Stimulated activated CD4-positive, alpha-beta T cell treated with anti-CD3 and anti-CD28 coated beads, Interleukin-4, amount 100 ng/mL, for 48 hours (primary cell): ENCODE results near the gene SOX18.

Experiments used
- DNase-seq, 2 donors: peaks; one replicate each; pipeline ENCODE4 v3.0.0-alpha.2; 2020; ENCODE audit warnings: low read depth in 2 of 2

The SOX18 gene

GRCh38 chr20:64052987-64053840 is 3.8 kb upstream of the SOX18 start:
- DNase-seq = no peak

DNA sequence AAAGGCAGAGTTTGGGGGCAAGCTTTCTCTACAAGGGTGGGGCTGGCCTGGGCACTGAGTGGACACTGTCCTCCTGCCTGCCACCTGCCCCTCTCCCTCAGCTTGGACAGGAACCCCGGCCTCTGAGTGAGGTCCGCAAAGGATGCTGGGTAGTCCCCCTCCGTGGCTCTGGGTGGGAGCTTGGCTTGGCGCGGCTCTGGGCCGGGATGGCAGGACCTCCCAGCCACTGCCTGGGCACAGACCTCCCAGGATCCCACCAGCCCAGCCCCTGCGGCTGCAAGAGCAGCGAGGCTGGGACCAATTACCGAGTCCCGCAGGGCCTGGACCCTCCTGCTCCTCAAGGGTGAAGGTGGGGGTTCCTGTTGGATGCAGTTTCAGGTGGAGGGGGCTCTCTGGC is 2.9 kb upstream of the SOX18 start:
- no peak for DNase-seq

DNA sequence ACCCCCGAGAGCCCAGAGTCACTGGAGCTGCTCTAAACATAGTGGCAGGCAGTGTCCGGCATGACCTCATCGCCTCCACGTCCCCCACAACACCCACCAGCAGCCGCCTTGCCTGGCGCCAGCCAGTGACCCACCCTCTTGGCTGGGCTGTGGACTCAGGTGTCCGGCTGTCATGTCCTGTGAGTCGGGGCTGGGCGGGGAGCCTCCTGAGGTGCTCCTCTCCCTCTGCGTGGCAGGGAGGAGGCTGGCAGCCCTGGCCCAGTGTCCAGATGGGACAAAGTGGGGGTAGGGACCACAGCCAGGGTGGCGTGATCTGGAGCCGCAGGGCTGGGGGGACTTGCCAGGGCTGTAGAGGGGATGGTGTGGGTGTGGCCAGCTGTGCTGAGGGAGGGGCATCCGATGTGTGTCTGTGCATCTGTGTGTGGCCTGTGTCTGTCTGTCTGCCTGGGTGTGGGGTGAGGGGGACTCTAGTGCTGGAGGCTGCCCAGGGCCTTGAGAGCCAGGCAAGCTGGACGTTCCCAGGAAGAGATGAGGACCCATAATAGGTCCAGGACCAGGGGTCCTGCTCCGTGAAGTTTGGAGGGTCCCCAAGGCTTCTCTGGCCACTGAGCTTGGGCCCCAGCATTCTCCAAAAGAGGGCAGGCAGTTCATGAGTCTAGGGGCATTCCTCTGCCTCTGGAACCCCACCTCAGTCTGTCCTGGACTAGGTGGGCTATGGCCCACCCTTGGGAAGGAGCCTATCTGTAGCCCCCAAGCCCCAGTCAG is 2.3 kb upstream of the SOX18 start:
- no peak for DNase-seq

DNA sequence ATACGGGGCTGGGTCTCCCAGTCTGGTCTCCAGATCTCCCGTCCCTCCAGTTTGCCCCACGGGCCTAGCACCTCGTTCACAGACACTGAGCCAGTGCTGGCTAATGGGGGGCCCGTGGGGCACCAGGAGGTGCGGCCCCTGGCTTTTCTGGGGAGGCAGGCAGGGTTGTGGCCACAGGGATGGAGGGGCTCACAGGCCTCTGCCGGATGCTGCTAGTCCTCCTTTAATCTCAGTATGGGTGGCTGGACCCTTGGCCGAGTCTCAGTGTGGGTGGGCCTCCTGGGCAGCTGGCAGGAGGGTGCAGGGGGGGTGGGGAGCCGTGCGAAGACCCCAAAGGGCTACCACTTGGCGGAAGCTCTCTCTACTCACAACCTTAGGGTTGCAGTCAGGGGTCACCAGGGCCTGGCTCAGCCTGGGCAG is 1.6 kb upstream of the SOX18 start:
- DNase-seq = no peak

DNA sequence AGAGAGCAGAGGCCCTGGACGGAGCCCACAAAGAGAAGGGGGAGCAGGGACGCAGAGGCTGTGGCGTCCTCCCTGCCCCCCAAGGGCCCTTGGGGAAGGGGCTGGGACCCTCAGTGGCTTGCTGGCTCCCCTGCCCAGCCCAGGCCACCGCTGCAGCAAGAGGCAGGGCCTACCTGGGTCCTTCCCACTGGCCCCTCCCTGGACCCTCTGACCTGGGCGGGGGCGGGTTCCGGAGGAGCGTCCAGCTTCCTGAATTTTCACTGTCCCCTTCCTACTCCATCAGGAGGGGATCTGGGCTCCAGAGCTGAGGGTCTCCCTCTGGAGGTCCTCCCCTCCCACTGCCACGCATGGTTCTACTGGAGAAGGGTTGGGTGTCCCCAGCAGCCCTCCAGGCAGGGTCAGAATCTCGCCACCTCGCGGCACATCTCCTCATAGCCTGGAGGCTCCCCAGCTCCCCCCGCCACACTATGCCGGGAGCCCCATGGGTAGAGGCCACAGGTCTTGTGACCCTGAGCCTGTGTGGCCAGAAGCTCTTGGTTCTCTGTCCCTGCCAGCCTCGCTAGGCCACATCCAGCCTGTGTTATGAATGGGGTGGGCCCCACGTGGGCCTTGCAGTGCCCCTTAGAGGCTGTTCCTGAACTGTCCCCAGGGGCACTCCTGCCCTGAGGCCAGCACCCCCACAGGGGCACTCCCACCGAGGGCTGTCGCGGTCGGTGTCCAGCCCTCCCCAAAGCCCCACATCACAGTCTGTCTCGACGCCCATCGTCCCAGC is 1.0 kb upstream of the SOX18 start:
- no peak for DNase-seq

- no peak for DNase-seq
These were observed 430 bp upstream of the SOX18 start for GRCh38 chr20:64049878-64050260.

DNA sequence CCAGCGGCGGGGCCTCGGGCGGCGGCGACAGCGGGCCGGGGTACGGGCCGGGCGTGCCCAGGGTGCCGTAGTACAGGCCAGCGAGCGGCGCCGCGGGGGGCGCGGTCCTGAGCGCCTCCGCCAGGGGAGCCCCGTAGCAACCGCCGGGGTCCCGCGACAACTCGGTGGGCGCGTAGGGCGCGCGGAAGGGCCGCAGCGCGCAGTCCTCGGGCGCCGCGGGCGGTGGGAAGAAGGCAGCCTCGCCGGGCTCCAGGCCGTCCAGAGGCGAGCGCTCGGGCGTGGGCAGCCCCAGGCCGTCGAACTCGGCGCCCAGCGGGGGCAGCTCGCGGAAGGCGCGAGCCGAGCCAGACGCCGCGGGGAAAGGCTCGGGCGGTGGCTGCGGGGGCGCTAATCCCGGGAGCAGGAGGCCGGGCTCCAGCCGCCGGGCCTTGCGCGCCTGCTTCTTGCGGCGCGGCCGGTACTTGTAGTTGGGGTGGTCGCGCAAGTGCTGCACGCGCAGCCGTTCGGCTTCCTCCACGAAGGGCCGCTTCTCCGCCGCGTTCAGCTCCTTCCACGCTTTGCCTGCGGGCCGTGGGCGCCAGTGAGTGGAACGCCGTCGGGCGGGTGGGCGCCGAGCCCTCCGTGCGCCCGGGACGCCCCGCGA is 916 bp downstream of the SOX18 start:
- DNase-seq = no peak

DNA sequence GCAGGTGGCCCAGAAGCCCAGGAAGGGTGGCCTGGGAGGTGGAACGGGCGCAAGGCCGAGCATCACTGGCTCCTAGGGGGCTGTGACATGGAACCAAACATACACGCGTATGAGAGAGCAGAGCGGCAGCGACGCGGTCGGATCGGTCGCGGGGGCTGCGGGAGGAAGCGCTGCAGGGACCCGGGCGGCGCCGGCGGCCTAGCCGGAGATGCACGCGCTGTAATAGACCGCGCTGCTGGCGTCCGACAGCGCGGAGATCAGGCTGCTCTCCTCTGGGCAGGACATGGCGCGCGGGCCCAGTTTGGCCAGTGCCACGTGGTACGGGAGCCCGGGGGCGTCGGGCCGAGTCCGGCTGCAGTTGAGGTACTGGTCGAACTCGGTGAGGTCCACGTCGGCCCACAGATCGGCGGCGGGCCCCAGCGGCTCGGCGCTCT is 1.5 kb downstream of the SOX18 start:
- no peak for DNase-seq

DNA sequence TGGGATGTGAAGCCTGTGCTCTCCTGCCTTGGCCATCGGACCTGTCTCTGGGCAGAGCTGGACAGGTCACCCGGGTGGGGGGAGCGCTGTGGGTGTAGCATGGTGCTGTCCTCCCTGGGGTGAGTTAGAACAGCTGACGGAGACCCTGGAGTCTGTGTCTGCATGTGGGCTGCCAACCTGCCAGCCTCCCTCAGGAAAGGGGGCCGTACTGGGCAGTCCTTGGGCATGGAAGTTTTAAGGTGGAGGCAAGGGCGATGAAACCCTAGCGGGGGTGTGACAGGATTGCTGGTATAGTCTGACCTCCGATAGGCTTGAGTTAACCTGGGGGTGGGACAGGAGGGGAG is 2.4 kb downstream of the SOX18 start:
- no peak for DNase-seq

DNA sequence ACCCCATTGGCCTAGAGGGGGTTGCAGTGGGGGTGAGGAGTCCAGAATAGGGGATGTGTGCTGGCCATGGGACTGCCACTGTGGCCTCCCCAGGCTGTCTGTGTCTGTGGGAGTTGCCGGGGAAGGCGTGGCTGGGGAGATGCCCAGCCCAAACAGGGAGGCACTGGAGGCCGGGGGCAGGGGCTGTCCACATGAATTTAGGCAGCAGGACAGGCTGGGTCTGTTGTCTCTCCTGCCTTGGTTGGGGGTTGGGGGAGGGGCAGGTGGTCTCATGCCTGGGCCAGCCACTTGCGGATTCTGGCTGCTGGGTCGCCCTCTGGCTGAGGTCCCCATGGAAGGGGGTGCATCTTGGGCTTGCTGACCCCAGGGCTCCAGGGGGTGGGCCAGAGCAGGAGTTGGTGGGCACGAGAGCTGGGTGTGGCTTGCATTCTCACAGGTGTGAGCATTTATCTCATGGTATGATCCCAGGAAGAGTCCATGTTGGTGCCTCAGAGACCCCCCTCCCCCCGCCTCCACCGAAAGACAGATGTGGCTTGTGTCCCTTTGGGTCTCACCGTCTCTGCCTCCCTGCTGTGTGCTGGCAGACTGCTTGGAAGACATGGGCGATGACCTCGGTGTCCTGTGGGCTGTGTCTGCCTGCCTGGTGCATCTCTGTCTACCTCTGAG is 4.0 kb downstream of the SOX18 start:
- DNase-seq = no peak

DNA sequence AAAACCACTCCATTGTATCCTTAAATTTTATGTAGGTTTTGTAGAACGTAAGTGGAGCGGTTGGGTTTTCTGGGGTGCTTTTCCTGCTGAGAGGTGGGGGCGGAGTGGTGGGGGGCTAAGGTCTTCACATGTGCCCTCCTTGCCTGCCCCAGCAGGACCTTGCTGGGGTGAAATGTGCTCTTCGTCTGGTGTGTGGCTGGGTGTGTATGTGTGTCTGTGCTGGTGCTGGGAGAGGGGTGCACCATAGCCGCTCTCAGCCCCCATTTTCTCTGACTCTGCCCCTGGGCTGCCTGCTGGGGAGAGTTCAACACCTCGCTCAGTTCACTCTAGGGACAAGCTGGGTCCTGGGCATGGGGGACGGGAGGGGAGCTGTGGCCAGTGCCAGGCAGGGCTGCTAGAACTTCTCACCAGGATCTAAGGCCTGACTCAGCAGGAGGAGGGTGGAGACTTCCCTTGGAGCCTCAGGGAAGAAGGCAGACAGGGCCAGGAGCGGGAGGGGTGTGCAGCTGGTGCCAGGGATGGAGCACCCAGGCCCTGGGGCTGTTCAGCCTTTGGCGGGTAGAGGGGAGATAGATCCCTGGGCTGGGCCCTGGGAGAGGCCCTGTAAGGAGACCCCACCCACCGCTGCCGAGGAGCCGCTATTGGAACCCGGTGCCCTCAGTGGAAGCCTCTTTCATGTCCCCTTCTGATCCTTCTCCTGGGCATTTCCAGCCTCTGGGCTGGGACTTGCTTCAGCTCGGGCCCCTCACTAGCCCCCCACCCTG is 4.8 kb downstream of the SOX18 start:
- no peak for DNase-seq

DNA sequence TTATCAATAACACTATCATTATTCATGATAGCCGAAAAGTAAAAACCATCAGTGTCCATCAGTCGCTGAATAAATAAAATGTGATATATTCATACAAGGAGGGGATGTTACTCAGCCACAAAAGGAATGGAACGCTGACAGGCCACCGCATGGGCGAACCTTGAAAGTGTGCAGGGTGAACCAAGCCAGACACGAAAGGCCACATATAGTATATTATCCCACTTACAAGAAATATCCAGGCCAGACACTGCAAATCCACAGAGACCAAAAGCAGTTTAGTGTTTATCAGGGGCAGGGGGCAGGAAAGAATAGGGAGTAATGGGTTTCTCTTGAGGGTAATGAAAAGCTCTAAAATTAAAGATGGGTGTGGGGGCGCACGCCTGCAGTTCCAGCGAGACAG is 5.7 kb downstream of the SOX18 start:
- DNase-seq = no peak

- DNase-seq = no peak
These were observed 7.2 kb downstream of the SOX18 start for GRCh38 chr20:64042054-64042781.

- DNase-seq = no peak
These were observed 7.7 kb downstream of the SOX18 start for GRCh38 chr20:64041781-64042053.

DNA sequence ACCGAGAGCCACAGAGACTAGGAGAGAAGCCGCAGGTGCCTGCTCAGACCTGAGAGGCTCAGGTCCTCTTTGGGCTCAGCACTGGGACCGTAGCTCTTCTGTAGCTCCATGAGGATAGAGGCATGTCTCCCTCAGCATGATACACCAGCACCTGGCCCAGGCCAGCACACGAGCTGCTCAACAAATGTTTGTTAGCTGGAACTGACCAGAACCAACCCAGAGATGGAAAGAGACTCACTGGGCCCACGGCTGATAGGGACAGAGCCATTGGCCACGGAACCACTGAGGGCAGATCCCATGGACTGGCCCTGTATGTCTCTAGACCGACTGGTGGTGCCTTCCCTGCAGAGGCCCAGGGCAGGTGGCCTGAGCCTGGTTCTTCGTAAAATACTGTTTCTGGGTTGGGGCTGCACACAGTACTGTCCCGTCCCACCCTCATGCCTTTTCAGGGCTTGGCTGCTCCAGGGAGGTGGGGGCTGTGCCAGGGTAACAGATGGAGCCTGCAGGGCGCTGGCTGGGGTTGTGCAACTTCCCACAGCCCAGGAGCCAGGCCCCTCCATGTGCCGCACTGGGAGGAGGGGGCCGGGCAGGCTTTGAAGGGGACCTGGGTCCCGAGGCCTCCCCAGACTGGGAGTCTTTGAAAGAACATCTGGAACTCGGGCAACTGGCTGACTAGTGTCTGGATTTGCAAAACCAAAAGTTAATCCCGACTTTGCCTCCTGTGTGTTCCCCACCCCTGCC is 8.2 kb downstream of the SOX18 start:
- DNase-seq = no peak

- DNase-seq = no peak
These were observed 9.0 kb downstream of the SOX18 start for GRCh38 chr20:64040231-64041039.

DNA sequence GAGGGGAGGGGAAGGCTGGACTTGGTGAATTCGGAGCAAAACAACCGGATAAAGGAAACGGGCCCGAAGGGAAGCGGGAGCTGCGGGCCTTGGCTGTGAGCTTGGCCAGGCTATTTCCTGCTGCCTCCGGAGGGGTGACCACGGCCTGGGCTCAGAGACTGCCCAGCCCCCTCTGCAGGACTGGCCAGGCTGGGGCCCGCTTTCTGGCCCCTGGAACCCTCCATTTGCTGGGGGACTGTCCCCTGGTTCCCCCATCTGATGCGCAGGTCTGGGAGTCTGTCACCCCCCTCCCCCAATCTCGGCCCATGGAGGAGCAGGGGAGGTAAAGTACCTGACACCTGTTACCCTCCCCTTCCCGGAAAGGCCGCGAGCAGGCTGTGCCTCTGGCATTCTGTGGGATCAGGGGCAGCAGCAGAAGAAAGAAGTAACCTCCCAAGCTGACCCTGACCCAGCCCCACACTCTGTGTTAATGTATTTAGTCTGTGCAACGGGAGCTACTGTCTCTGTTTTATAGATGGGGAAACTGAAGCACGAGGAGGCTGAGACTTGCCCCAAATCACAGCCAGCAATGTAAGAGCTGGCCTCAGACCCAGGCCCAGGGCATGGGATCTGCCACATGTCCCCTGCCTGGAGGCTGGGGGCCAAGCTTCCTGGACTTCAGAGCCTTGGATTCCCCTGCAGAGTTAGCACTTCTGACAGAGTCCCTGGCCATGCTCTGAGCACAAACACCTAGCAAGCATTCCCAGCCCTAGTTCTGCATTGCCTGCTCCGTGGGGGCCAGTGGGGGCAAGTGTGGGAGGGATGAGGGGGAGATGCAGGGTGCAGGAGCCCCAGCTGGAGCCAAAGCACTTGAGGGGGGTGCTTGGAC is 9.9 kb downstream of the SOX18 start:
- no peak for DNase-seq
